ENCODE measurements around the gene TRPC3. TPM values are rescaled to one million over a fixed set of nuclear protein-coding genes. Genes with fewer than 3 reads are reported as not detected.
A peak's percentile ranks its signal among the peaks of the same experiment; 100 is the strongest.

Gene TRPC3
- 1 to 10 TPM; 2.0 to 2.3 TPM for total RNA-seq

DNA sequence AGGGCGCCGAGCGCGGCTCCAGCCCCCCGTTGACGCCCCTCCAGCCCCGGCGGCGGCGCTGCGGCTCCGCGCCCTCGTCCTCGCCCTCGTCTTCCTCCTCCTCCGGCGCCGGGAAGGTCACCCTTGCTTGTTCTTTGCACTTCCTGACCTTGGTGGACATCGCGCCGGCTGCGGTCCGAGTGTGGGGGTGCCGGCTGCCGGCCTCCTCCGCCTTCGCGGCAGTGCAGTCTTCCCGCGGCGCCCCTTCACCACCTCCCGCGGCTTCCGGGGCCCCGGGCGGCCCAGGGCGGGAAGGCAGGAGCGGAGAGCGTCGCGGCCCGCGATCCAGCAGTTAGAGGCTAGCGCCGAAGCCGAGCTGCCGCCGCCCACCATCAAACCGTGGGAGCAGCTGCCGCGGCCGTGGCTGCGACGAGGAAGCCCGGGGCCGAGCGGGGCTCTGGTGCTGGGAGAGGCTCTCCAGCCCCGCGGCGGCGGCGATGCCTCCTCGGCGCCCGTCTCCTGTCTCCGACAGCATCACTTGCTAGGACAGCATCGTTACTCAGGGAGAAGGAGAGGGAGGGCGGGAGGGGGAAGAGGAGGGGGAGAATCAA is at the start of gene TRPC3:
TSS of gene TRPC3 (minus strand) at position 540 of the 590 bp plus-strand sequence. CDS start at position 160, 380 bp downstream.
- ATAC-seq = peak; percentile 35 to 50
- DNase-seq (ENCODE audit: low spot score in 2 of 2) = peak; percentile 43 to 57
- Mint-ChIP-seq H3K27ac (peak within 1 kb of the TSS in 1 of 2 donors; percentile 45), H3K36me3 (peaks cover 0 to 6% of the 10 kb centered on the region in 2 donors), H3K9me3 (no peaks in the 10 kb centered on the region)

- DNase-seq (ENCODE audit: low spot score in 2 of 2) (no peak), ATAC-seq (no peak)
- Mint-ChIP-seq H3K9me3 (no peaks in the 10 kb centered on the region), H3K36me3 (no peaks in the 10 kb centered on the region), H3K27ac (no peak overlapping the region)
Measured at GRCh38 chr4:122000849-122001248, 49.0 kb upstream of the TRPC3 start.

GRCh38 chr4:121998024-121998423 is 46.2 kb upstream of the TRPC3 start:
- ATAC-seq = no peak
- H3K27ac Mint-ChIP-seq = no peak overlapping the region
- H3K36me3 Mint-ChIP-seq = no peaks in the 10 kb centered on the region
- no peaks in the 10 kb centered on the region for H3K9me3 Mint-ChIP-seq
- no peak for DNase-seq (ENCODE audit: low spot score in 2 of 2)

DNA sequence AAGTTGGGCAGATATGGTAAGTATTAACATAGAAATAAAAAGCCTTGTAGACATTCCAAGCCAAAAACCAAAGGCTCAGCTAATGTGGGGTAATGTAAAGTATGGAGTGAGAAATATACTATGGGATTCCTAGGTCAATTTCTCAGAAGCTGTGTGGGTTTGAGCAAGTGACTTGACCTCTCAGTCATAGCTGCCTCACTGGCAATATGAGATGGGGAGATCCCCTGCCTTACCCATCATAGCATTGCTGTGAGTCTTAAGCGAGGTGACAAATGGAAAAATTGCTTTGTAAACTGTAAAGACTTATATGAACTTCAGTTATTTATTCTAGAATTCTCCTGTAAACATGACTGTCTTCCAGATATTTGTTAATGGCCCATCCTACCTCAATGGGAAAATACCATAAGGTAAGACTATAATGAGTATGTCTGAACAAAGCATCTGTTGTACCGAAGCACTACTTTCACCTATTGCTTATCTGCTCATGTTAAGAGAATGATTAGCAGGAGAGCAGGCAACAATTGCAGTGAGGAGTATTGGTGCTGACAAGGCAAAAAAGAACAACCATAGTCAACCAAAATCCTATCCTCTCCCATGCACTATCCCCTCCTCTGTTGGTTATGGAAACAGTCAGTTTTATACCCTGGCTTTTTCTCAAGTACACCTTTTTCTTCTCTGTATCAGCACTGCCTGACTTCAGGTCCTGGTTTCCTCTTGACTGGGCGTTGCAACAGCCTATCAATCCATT is 44.1 kb upstream of the TRPC3 start:
- H3K36me3 Mint-ChIP-seq = no peaks in the 10 kb centered on the region
- no peak overlapping the region for H3K27ac Mint-ChIP-seq
- DNase-seq (ENCODE audit: low spot score in 2 of 2) (no peak), ATAC-seq (peak in 1 of 2 donors; percentile 56)
- H3K9me3 Mint-ChIP-seq = no peaks in the 10 kb centered on the region

DNA sequence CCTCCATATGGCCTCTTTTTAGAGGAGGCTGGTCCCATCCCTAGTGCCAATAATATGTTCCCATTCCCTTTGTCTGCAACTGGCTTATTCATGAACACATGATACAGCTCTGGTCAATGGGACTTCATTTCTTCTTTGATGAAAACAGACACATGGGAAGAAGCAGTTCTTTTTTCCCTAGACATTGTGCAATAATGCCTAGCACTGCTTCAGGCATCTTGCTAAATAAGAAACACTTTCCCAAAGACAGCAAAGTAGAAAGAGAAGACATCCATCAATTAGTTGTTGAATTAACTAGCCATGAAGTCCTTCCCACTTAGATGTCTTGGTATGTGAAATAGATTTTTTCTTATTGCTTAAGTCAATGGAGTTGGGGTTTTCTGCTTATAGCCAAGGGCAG is 40.1 kb upstream of the TRPC3 start:
- Mint-ChIP-seq H3K9me3 (no peaks in the 10 kb centered on the region), H3K27ac (no peak overlapping the region), H3K36me3 (no peaks in the 10 kb centered on the region)
- DNase-seq (ENCODE audit: low spot score in 2 of 2) (no peak), ATAC-seq (no peak)

DNA sequence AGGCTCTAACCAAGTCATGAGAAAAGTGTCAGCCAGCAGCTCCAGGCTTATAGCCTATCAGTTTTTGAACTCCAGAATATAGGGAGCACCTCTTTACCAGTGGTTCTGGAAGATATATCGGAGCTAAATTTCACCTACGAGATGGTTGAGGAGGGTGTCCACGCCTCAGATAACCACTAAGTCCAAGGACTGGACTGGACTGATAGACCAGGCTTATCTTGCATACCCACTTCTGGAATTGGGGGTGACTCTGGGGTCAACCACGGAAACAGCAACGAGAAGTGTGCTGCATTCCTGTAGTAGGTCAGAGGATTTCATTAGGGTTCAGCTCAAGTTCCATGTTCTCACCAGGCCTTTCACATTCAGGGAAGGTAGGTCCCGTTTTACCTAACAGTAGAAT is 38.6 kb upstream of the TRPC3 start:
- no peaks in the 10 kb centered on the region for H3K9me3 Mint-ChIP-seq
- ATAC-seq (no peak), DNase-seq (ENCODE audit: low spot score in 2 of 2) (no peak)
- H3K27ac Mint-ChIP-seq = no peak overlapping the region
- H3K36me3 Mint-ChIP-seq = no peaks in the 10 kb centered on the region

GRCh38 chr4:121989715-121990114 is 37.9 kb upstream of the TRPC3 start:
- no peaks in the 10 kb centered on the region for H3K36me3 Mint-ChIP-seq
- no peaks in the 10 kb centered on the region for H3K9me3 Mint-ChIP-seq
- ATAC-seq (no peak), DNase-seq (ENCODE audit: low spot score in 2 of 2) (no peak)
- H3K27ac Mint-ChIP-seq = no peak overlapping the region

DNA sequence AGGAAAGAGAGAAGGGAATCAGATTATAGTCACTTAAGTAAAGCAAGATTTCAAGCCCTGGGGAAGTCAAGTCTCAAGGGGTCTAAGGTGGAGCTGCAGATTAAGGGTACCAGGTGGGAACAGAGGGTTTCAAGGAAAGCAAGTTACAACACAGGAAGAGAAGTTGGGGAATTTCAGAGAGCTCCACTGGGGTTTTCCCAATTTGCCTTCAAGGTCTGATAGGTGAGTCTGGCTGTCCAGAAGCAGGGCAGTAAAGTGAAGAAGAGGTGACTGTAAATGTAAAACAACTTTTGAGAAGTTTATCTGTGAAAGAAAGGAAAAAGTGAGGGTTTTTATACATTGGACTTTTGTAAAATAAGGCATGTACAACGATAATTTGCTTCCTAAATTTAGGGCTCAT is 37.1 kb upstream of the TRPC3 start:
- H3K9me3 Mint-ChIP-seq = no peaks in the 10 kb centered on the region
- ATAC-seq (no peak), DNase-seq (ENCODE audit: low spot score in 2 of 2) (no peak)
- no peak overlapping the region for H3K27ac Mint-ChIP-seq
- H3K36me3 Mint-ChIP-seq = no peaks in the 10 kb centered on the region

DNA sequence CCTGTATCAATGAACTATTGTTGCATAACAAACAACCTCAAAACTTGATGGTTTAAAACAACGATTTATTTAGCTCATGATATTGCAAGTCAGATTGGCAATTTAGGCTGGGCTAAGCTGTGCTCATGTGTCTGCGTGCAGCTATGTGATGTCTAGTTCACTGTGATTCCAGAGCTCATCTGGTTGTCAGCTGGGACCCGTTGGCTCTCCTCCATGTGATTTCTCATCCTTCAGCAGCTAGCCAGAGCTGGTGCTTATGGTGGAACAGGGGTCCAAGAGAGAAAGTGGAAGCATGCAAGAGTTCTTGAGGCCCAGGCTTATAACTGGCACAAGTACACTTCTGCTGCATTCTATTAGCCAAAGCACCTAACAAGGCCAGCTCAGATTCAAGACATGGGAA is 28.8 kb upstream of the TRPC3 start:
- H3K27ac Mint-ChIP-seq = no peak overlapping the region
- no peaks in the 10 kb centered on the region for H3K36me3 Mint-ChIP-seq
- no peak for ATAC-seq
- no peaks in the 10 kb centered on the region for H3K9me3 Mint-ChIP-seq
- DNase-seq (ENCODE audit: low spot score in 2 of 2) = no peak

DNA sequence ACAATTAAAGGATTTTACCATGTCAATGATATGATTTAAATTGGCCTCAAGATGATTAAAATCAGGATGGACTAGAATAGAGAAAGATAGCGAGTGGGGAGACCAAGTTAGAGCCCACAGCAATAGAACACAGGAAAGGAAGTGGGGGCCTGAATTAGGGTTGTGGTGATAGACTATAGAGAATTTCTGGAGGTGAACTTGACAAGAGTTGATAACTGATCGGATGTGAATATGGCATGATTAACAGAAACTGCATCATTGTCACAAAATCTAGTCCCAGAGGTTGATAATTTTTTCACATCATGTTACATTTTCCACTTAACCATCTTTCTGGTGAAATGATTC is 26.3 kb upstream of the TRPC3 start:
- Mint-ChIP-seq H3K27ac (no peak overlapping the region), H3K9me3 (no peaks in the 10 kb centered on the region), H3K36me3 (no peaks in the 10 kb centered on the region)
- ATAC-seq (no peak), DNase-seq (ENCODE audit: low spot score in 2 of 2) (no peak)

- Mint-ChIP-seq H3K36me3 (no peaks in the 10 kb centered on the region), H3K27ac (no peak overlapping the region), H3K9me3 (no peaks in the 10 kb centered on the region)
- ATAC-seq (no peak), DNase-seq (ENCODE audit: low spot score in 2 of 2) (no peak)
Measured at GRCh38 chr4:121977251-121978171, 25.7 kb upstream of the TRPC3 start.

DNA sequence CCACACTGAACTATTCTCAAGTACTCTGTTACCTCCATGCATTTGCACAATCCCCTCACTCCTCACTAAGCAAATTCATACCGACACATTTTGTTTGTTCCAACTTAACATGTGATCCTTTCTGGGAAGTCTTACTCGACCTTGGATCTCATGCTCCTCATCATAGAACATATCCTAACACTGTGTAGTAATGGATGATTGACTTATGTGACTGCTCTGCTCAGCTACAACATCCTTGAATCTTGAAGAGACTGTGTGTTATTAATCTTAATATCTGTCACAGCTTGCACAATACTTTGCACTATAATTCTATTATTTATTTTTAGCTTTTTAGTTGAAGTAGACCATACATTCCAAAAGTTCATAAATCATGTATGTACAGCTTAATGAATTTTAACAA is 23.9 kb upstream of the TRPC3 start:
- H3K27ac Mint-ChIP-seq = no peak overlapping the region
- H3K9me3 Mint-ChIP-seq = no peaks in the 10 kb centered on the region
- no peaks in the 10 kb centered on the region for H3K36me3 Mint-ChIP-seq
- no peak for ATAC-seq
- no peak for DNase-seq (ENCODE audit: low spot score in 2 of 2)

DNA sequence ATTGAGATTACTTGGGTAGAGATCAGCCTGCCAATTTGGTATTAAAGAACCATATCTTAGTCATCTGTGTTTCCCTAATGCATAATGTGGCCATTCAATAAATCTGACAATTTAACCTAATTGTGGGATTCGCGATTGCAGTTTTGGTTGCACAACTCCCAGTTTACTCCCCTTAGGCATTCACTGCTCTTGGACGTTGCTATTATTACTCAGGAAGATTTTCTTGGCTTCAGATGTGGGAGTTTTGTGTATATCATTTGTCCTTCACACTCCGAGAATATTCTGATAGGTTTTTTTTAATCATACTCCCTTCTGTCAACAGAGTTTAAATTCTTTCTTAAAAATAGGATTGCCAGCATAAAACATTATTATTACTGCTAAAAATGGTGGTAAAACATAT is 22.0 kb upstream of the TRPC3 start:
- no peak overlapping the region for H3K27ac Mint-ChIP-seq
- DNase-seq (ENCODE audit: low spot score in 2 of 2) = no peak
- no peaks in the 10 kb centered on the region for H3K9me3 Mint-ChIP-seq
- no peak for ATAC-seq
- no peaks in the 10 kb centered on the region for H3K36me3 Mint-ChIP-seq

GRCh38 chr4:121968859-121969258 is 17.0 kb upstream of the TRPC3 start:
- ATAC-seq (no peak), DNase-seq (ENCODE audit: low spot score in 2 of 2) (no peak)
- Mint-ChIP-seq H3K9me3 (peaks cover 0 to 5% of the 10 kb centered on the region in 2 donors), H3K27ac (no peak overlapping the region), H3K36me3 (no peaks in the 10 kb centered on the region)

- H3K27ac Mint-ChIP-seq = no peak overlapping the region
- H3K9me3 Mint-ChIP-seq = peaks cover 0 to 5% of the 10 kb centered on the region in 2 donors
- DNase-seq (ENCODE audit: low spot score in 2 of 2) (no peak), ATAC-seq (no peak)
- H3K36me3 Mint-ChIP-seq = no peaks in the 10 kb centered on the region
Measured at GRCh38 chr4:121964958-121965357, 13.1 kb upstream of the TRPC3 start.

DNA sequence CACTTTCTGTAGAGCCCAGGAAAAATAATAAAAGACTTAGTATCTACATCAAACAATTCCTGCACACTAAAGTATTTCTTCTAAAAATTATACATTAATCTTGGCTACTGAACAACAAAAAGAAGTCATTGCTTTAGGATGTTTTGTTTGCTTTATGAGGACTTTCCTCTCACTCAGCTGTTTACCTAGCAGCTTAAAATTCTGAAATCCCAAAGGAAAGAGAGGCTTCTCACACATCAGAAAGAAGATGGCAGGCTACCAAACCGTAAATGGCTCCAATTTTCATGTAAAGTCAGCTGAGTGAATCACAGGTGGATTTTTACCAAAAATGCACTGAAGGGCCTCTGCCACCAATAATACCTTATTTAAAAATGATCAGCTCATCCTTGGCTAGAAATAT is 9.0 kb upstream of the TRPC3 start:
- H3K27ac Mint-ChIP-seq = no peak overlapping the region
- H3K9me3 Mint-ChIP-seq = peaks cover 0 to 5% of the 10 kb centered on the region in 2 donors
- no peaks in the 10 kb centered on the region for H3K36me3 Mint-ChIP-seq
- DNase-seq (ENCODE audit: low spot score in 2 of 2) (no peak), ATAC-seq (no peak)

GRCh38 chr4:121958777-121959176 is 6.9 kb upstream of the TRPC3 start:
- Mint-ChIP-seq H3K36me3 (no peaks in the 10 kb centered on the region), H3K9me3 (no peaks in the 10 kb centered on the region), H3K27ac (no peak overlapping the region)
- DNase-seq (ENCODE audit: low spot score in 2 of 2) (no peak), ATAC-seq (no peak)

Measured in activated naive CD4-positive, alpha-beta T cell treated with anti-CD3 and anti-CD28 coated beads, Interleukin-2, amount 50 U/mL, for 72 hours (primary cell).